HG03378 (cell line): ENCODE data around the gene DIO3.

ENCODE experiments used
- ATAC-seq: cut with Tn5 transposase; IDR thresholded peaks from one replicate; pipeline ENCODE4 v1.9.1; 2021; ENCODE audit warnings: mild to moderate bottlenecking, moderate library complexity; ENCODE audit not compliant: unreplicated experiment

DIO3 gene

DNA sequence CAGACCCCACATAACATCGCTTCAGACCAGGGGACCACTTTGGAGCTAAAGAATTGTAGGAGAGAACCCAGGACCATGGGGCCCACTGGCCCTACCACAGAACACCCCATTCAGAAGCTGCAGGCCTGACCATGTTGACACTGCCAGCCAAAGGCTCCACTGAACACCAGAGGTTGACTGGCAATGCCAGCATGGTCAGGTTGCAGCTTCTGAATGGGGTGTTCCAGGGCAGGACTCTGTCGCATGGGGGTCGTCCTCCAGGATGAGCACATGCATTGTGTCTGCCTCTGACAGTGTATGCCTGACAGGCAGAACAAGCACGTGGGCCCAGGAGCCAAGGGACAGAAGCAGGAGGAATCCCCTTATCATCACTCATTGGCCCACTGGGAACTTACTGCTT, 34.1 kb downstream of the DIO3 start:
- ATAC-seq: no peak

DNA sequence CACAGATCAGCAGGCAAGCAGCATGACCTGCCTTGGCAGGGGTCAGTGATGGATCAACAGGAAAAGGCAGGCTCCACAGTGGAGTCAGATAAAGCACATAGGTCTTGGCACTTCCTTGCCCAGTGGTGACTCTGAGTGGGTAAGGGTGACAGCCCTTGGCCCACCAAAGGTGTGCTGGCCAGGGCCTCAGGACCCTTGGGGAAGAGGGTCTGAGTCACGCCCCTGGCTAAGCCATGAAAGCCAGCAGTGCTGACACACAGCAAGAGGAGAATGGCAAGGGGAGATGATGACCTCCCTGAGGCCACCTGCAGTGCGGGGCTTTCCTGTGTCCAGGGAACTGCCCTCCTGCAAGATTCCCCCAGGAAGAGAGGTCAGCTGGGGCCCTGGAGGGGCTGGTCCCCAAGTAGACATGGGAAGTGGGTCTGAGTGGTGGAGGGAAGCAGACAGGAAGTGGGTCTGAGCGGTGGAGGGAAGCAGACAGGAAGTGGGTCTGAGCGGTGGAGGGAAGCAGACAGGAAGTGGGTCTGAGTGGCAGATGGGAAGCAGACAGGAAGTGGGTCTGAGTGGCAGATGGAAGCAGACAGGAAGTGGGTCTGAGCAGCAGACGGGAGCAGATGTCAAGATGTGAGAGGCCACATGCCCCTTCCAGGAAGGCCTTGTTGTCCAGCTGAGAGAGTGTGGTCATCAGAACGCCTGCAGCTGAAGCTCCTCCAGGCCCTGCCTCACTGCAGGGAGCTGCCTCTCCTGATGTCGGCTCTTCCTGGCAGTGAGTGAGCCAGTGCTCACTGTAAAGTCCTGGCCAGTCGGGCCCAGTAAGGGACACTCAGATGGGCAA, 34.8 kb downstream of the DIO3 start:
- no peak for ATAC-seq

DNA sequence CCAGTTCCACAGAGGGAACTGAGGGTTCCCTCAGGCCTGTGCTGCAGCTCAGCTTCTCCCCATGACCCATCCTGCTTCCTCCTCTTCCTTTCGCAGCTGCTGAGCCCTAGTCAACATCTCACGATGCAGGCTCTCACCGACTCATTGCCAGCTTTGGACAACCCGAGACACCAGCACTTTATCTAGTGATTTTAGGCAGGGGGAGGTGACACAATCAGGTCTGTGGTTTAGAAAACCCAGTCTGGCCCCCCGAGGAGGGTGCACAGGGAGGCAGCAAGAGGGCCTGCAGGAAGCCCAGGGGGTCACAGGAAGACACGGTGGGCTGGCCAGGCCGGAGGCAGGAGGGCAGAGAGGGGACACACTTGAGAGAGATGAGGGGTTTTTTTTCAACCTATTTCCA, 35.4 kb downstream of the DIO3 start:
- no peak for ATAC-seq

DNA sequence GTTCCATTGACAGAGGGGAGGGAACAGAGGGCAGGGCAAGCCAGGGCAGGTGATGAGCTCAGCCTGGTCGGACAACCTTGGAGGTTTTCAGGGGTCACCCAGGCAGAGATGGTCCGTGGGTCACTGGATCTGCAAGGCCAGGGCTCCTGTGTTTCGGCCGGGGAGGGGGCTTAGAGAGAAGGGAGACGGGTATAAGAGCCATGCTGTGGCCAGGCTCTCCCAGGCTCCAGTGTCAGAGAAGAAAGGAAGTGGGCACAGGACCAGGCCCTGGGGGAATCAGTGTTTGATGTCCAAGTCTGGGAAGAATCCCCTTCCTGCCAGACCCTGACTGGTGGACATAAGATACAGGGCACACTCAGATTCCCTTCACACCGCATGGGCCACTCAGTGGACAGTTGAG, 36.9 kb downstream of the DIO3 start:
- ATAC-seq: no peak

DNA sequence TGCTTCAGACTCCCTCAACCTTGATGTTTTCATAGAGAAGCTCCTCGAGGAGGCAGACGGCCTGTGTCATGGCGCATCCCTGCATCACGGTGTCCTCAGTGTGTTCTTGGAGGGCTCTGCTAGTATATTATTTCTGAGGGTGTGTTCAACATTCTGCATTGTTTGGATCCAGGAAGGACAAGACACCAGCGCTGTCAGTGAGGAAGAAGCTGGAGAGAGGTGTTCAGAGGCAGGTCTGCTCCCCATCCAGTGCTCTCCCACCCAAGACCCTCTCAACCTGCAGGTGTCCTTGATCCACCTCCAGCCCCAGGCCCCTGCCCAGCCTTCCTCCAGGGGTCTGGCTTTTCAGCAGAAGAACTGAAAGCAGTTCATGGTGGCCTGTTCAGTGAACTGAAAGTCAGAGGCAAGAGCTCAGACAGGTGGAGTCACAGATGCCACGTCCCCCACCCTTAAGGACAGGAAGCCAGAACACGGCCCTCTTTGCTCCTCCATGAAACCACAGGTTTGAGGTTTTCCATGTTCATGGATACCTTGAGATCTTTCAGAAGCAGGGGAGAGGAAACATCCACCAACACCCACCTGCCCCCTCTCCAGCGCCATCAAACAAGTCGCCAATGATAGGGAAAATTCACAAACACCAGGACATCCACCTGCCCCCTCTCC, 37.4 kb downstream of the DIO3 start:
- ATAC-seq: no peak

DNA sequence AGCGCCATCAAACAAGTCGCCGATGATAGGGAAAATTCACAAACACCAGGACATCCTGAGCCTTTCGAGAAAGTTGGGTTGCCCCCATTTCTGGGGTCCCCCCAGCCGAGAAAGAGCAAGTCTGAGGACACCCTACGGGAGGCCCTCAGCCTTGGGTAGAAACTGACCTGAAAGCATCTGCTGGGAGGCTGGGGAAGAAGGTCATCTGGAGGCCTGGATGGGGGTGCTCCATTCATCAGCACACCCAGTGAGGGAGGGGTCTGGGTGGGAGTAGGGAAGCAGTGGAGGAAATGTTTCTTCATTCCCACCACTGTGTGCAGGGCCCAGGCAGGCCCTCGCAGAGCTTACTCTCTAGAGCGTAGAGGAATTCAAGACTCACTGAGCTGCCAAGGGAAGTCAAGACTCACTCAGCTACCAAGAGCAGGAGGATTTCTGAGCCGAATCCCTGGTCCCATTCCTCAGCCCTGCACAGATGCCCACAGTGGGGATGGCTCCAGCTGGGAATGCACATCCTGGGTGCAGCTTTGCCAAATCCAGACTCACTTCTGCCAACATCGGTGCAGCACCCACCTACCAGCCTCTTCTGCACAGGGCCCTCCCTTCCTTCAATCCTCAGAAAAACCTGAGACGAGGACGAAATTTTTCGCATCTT, 38.1 kb downstream of the DIO3 start:
- no peak for ATAC-seq

DNA sequence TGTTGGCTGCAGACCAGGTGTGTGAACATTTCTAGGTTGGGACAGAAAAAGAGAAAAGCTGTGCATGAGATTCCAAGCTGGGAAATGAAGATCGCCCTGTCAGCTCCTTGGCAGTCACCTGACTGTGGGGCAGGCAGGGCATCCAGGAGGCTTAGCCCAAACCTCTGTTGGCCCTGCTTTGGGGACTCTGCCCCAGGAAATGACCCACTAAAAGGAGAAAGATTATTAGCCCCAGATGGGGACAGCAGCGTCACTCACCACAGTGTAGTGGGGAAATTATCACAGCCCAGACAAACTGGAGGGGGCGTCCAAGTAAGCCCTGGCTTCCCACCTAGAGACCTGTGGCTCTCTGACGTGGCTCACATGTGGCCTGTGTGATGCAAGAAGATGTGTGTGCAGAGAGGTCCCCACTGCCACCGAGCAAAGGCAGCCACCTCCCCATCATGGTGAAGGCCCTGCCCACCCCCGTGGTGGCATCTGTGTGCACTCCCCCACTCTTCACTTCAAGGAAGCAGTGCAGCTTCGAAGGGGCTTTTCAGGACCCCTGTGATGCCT, 39.1 kb downstream of the DIO3 start:
- no peak for ATAC-seq

DNA sequence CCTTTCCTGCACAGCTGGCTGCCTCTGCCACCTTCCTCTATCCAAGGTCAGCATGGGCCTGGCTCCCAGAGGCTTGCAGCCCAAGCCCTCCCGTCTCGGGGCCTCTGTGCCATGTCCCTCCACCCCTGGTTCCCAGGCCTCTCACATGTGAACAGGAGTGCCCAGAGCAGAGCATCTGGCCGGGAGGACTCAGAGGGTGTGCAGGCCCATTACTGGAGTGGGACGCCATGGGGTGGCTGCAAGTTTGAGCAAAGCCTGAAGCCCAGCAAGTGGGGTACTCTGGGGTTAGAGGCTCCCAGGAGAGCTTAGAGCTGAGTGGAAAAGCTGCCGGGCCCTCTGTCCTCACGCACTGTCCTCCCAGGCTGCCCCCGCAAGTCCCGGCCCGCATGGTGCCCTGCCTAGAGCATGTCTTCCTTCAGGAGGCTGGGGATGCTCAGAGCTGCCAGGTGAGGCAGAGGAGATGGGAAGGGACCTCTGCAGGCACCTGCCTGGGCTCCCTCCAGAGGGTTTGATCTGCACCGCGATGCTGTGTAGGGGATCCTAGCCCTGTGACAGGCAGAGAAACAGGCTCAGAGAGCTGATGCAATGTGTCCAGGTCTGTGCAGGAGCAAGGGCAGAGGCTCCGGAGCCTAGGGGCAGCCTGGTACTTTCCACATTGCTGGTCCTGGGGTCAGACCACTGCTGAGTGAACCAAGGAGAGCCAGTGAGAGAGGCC, 39.8 kb downstream of the DIO3 start:
- no peak for ATAC-seq

DNA sequence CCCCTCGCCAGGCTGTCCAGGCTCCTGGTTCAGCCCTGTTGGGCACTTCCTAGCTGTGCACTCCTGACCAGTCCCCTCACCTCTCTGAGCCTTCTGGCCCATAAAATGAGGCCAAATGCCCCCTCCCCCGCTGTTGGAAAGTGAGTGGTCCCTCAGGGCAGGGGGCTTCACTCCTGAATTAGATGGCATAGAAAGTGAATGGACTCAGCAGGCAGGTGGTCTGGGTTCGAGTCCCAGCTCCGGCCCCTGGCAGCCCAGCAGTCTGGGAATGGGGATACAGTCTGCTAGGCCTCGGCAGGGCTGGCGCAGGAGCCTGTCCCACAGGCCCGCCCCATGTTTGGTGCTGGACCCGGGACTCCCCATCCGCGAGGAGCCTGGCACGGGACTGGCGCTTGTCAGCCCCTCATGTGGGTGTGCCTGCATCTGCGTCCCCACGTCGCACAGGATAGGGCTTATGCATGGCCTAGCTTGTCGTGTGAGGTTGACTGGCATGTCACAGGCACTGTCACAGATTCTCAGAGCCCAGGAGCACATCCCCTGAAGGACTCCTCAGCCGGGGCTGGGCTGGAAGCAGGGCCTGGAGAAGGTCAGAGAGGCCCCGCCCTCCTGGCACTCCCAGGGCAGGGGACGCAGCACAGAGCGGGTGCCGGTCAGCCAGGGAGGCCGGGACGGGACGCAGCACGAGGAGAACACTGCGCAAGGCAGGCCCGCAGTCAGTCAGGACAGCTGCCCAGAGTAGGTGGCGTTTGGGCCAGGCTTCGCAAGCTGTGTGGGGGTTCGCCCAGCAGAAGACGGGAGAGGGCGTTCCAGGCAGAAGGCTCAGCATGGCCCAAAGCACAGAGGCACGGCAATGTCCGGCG, 40.5 kb downstream of the DIO3 start:
- no peak for ATAC-seq

DNA sequence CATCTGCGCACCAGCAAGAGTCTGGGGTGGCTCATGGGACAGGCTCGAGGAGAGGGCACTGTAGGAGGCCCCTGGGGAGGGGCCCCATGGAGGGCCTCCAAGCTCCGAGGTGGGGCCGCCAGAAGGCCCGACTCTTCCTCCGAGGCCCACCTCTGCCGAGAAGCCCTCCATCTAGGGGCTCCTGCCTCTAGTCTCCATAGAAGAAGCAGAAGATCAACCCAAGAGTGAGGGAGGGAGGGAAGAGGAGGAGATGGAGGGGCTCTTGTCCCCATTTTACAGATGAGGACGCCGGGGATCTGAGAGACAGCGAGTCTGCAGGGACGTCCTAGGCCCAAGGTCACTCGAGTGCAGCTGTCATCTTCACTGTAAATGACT, 41.2 kb downstream of the DIO3 start:
- no peak for ATAC-seq

DNA sequence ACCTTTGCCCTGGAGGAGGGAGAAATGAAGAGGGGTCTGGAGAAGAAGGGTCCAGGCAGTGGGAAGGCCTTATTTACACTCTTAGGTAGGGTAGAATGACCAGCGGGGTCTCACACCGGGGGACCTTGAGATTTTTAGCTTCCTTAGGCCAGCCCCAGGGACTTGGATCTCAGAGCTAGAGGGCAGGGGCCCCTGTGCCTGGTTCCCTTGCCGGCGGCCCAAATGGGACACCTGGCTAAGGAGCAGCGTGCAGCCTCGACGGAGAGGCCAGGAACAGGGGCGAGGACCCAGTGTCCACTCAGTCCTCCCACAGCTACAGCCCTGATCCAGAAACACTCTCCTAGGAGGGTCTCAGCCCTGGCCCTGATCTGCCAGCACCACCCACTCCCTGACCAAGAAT, 41.8 kb downstream of the DIO3 start:
- no peak for ATAC-seq

DNA sequence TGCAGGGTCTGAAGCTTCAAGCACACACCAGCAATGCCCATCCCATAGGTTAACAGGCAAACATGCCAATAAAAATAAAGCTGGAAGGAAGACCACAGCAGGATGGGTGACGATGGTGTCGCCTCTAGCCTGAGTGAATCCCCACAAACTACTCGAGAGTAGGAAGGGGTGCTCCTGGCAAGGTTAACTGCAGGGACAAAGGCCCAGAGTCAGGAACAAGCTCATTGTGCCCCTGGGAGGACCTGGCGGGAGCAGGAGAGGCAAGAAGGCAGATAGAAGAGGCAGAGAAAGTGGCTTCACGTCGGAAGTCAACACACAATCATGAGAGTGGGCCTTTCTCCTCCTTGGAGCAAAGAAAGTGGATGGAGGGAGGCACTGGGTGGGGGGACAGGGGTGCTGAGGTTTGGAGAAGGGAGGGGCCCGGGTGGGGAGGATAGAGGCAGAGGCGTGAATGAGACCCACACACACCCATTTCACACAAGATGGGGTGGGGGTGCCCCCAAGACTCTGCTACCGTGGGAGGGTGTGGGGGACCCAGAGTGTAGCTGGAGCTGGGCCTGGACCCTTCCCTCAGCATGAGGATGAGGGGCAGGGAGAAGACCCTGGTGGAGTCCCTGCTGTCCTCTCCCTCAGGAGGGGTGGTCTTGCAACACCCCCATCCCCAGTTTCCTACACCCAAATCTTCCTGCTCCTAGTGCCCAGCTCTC, 43.1 kb downstream of the DIO3 start:
- ATAC-seq: no peak

DNA sequence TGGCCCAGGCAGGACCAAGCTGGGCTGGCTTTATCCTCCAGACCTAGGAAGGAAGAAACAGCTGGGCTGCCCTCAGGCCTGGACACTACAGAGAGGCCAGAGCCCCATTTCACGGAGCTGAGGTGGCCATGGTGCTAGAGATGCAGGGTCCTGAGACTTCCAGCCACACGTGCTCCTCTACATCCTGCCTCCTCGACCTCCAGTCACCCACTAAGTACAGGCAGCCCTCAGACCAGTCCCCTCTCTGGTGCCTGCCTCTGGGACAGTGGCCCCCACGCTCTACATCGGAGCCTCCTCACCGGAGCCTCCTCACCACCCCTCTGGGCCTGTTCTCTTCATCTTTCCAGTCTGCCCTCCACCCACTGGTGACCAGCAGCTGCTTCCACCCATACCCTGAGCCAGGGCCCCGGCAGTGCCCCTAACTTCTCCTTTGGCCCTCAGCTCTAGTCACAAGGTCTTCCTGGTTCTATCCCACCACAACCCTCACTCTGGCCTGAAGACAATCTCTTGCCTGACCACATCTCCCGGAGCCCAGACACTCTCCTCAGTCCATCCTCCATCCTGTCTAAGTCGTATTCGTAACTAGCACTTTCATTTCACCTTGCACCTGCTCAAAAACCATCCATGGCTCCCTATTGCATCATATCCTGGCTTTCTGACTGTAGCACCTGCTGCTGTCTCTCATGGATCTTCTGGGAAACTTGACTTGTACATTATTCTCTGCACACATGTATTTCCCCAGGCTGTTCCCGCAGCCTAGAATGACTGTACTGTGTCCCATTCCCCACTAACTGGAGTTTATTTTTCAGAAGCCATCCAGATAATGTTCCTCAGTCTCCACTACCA, 43.9 kb downstream of the DIO3 start:
- ATAC-seq: no peak

DNA sequence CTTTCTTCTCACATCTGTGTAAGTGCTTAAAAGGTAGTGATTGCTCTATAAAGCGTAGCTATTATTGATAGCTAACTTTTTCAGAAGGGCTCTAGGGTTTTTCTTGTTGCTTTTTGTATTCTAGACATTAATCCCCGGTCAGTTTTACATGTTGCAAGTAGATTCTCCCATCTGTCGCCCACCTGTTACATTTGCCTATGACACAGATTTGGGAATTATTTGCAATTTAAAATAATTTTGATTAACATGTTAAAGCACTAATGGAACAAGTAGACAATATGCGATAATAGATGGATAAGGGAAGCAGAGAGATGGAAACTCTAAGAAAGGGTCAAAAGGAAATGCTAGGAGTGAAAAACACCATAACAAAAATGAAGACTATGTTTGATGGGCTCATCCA, 44.5 kb downstream of the DIO3 start:
- ATAC-seq: no peak
